HG03342 (cell line): ENCODE results near the gene ARHGAP27.
"Not testable (repeated sequence)": the region's sequence is repeated elsewhere in the genome, so short reads cannot be mapped to it uniquely, and the experiment has no call there.

ENCODE experiments used
- ATAC-seq: cut with Tn5 transposase; IDR thresholded peaks from one replicate; pipeline ENCODE4 v1.9.1; 2021; ENCODE audit warnings: mild to moderate bottlenecking, moderate library complexity; ENCODE audit not compliant: unreplicated experiment

ARHGAP27 gene, protein sequence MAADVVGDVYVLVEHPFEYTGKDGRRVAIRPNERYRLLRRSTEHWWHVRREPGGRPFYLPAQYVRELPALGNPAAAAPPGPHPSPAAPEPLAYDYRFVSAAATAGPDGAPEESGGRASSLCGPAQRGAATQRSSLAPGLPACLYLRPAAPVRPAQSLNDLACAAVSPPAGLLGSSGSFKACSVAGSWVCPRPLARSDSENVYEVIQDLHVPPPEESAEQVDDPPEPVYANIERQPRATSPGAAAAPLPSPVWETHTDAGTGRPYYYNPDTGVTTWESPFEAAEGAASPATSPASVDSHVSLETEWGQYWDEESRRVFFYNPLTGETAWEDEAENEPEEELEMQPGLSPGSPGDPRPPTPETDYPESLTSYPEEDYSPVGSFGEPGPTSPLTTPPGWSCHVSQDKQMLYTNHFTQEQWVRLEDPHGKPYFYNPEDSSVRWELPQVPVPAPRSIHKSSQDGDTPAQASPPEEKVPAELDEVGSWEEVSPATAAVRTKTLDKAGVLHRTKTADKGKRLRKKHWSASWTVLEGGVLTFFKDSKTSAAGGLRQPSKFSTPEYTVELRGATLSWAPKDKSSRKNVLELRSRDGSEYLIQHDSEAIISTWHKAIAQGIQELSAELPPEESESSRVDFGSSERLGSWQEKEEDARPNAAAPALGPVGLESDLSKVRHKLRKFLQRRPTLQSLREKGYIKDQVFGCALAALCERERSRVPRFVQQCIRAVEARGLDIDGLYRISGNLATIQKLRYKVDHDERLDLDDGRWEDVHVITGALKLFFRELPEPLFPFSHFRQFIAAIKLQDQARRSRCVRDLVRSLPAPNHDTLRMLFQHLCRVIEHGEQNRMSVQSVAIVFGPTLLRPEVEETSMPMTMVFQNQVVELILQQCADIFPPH

DNA sequence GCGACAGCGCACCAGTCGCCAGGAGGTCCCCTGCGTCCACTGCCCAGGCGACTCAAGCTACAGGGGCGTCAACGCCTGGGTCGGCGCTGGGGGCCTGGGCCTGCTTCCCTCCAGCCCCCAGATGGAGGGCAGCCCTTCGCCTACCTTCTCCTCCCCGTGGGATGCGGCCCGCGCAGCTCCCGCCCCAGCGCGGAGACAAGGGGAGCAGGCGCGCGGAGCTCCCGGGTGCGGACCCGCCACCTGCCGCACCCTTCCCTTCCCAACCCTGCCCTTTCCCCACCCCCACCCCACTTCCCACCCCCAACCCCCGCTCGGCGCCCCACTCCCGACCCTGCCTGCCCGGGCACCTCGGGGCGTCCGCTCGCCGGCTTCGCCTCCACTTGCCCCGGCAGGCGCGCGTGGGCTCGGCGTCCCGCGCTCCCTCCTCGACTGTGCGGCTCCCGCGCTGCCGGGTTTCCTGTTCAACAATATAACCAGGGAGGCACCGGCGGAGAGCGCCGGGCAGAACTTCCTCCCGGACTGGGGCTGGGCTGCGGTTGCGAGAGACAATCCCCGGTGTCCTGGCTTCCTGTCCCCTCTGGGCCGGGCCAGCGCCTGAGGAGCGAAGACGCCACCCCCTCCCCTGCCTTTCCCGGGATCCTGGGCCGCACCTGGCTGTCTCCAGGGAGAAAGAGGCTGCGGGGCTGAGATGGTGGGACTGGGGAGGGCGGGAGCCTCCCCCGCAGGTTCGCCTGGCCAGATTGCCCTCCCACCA is at the start of gene ARHGAP27:
Gene ARHGAP27 (minus strand): TSS at position 466 of the 754 bp plus-strand sequence. CDS start 2,591 bp downstream, outside the sequence.
- ATAC-seq: no peak

DNA sequence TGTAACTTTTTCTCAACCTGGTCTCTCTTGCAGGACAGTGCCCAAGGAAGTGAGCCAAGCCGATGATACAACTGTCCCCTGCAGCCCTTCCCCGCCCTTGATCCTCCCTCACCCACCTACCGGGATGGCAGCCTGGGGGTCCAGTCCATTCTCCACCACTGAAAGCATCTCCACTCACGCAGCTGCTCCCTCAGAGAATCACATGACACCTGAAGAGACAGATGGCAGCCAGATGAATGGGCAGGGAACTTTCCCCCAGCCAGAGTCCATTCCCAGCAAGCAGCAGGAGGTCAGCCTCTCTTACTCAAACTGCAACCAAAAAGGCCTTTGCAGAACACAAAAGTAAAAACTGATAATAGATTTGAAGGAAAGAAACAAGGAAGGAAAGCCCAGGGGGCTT is 49.6 kb upstream of the ARHGAP27 start:
- ATAC-seq: not testable (repeated sequence)

DNA sequence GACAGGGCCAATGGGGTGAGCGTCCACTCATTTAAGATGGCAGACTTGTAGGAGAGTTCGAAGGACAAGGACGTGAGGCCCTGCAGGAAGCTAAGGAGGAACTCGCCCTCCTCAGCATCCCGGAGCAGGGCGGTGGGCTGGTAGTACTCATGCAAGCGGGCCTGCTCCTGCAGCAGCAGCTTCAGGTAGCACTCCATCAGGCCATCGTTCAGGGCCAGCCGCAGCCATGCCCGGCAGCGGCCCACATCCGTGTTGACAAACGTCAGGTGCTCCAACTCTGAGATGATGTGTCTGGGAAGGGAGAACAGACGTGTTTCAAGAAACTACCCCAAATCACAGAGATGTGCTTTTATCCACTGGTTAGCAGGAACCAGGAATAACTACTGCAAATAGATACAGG is 42.8 kb upstream of the ARHGAP27 start:
- ATAC-seq: not testable (repeated sequence)

DNA sequence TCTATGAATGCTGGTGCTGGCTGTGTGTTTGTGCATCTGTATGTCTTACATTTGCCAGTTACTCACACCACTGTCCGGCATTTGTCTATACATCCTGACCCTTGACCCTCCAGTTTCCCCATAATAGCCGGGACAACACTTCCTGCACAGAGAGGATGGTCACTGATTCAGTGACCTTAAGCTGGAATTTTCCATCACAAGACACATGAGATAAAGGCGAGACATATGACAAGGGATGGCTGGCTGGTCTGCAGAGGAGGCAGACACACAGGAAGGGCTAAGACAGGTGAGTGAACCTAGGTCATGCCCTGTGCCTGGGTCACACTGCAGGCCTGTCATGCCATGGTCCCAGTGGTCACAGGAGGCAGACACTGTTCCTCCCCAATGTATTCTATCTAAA is 39.6 kb upstream of the ARHGAP27 start:
- ATAC-seq: not testable (repeated sequence)

GRCh38 chr17:45469204-45469563 is 36.5 kb upstream of the ARHGAP27 start:
- not testable (repeated sequence) for ATAC-seq

- ATAC-seq: not testable (repeated sequence)
These were observed 35.9 kb upstream of the ARHGAP27 start for GRCh38 chr17:45468293-45469203.

DNA sequence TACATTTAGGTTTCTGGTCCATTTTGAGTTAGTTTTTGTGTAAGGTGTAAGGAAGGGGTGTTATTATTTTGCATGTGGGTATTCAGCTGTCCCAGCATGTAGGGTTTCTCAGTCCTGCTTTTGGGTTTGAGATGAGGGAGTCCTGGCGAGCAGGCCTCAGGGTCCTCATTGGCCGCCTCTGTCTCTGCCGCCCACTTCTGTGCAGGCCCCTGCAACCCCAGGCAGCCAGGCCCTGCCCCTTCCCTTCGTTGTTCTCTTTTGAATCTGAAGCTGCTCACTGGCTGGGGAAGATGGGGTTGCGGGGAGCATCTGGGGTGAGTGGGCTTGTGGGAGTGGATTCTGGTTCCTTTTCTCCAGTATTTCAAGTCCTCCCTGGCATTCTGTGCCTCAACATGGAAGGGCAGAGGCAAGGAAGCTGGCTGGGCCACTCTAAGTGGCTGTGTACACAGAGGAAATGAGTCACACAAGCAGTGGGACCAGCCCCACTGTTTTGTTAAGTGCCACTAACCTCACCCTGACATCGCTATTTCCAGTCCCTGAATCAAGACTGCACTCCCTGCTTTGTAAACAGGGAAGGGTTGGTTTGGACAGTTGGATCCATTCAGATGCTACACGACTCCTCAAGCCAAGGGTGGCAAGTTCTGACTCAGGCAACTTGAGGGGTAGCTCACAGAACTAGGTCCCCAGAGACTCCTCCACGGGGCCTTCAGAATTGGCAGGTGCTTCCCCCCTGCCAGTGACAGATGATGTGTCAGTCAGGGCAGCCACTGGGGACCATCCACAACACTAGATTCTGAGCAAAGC is 29.1 kb upstream of the ARHGAP27 start:
- peak; percentile 88 for ATAC-seq

GRCh38 chr17:45460422-45460821 is 27.8 kb upstream of the ARHGAP27 start:
- ATAC-seq: not testable (repeated sequence)

DNA sequence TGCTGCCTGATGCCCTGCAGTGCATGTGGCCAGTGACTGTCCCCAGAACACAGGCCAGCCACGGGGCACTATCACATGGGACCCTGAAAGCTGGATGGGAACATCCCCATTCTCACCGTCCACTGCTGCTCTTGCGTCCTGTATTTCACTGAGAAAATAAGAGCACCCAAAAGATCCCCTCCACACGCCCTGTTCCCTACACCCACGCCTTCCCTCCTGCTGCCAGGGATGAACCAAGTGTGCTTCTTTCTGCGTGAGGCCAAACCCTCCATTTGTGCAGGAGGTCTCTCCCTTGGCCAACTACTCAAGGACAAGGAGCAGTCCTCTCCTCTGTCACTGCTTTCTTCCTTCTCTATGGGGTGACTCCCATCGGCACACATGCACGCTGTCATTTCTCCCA is 21.7 kb upstream of the ARHGAP27 start:
- not testable (repeated sequence) for ATAC-seq

GRCh38 chr17:45453731-45454130 is 21.1 kb upstream of the ARHGAP27 start:
- ATAC-seq: not testable (repeated sequence)

DNA sequence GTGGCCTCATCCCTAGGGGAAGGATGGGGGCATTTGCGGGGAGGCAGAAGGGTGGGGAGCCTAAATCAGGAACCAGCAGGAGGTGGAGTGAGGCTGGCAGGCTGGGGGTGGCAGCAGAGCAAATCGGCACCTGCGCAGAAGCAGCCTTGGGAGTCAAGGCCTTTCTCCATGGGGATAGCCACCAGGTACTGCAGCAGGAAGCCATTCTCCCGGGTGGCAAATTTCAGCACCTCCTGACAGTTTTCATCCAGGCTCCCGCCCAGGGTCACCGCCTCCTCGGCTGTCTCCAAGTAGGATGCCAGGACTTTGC is 20.5 kb upstream of the ARHGAP27 start:
- ATAC-seq: not testable (repeated sequence)

- not testable (repeated sequence) for ATAC-seq
These were observed 19.9 kb upstream of the ARHGAP27 start for GRCh38 chr17:45452329-45453224.

DNA sequence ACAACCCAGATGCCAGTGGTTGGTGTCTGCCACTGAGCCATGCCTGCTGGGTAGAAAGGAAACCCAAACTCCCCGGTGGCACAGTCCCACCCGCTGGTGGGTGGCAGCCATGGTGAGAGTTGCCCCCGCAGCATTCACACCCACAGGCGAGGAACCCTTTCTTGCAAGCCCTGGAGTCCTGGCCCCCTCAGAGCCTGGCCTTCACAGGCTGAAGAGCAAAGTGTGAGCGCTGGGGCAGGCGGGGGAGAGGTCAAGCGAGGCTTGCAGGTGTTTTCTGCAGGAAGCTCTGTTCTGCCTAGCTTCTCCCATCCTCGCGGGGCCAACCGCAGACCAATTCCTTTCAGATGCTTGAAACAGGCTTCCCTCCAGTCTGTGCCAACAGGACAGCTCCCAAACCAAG is 19.0 kb upstream of the ARHGAP27 start:
- not testable (repeated sequence) for ATAC-seq

GRCh38 chr17:45451131-45451530 is 18.5 kb upstream of the ARHGAP27 start:
- no peak for ATAC-seq

DNA sequence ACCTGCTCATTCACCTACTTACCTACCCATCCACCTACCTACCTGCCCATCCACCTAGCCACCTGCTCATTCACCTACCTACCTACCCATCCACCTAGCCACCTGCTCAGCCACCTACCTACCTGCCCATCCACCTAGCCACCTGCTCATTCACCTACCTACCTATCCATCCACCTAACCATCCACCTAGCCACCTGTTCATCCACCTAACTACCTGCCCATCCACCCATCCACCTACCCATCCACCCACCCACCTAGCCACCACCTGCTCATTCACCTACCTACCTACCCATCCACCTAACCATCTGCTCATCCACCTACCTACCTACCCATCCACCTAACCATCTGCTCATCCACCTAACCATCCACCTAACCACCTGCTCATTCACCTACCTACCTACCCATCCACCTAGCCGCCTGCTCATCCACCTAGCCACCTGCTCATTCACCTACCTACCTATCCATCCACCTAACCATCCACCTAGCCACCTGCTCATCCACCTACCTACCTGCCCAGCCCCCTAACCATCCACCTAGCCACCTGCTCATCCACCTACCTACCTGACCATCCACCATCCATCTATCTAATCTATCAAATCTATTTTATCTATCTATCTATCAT is 17.1 kb upstream of the ARHGAP27 start:
- ATAC-seq: not testable (repeated sequence)

DNA sequence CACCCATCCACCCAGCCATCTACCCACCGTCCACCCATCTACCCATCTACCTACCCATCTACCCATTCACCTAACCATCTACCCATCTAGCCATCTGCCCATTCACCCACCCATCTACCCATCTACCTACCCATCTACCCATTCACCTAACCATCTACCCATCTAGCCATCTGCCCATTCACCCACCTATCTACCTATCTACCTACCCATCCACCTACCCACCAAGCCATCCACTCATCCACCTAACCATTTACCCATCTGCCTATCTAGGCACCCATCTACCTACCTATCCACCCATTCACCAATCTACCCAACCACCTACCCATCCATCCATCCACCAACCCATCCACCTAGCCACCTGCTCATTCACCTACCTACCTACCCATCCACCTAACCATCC is 16.6 kb upstream of the ARHGAP27 start:
- ATAC-seq: not testable (repeated sequence)

GRCh38 chr17:45448483-45448882 is 15.8 kb upstream of the ARHGAP27 start:
- not testable (repeated sequence) for ATAC-seq

DNA sequence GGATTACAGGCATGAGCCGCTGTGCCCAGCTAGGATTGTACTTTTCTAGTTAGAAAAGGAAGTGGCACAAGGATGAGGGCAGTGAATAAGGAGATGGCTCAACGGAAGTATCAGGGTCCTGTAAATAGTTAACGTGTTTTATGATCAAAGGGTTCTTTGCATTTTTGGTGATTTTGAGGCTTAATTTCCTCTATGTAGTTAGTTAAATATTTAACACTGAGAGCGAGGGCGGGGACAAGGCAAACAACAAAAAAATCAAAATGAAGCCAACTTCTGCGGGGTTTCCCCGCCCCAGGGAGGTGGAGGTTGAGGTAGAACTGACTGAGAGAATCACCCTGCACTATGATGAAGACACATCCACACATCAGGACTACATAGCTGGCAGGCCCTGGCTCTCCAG is 15.4 kb upstream of the ARHGAP27 start:
- ATAC-seq: not testable (repeated sequence)
